GM12891 (cell line): ENCODE data around the gene KRR1.
A peak's percentile ranks its signal among the peaks of the same experiment; 100 is the strongest.

ENCODE experiments used
- DNase-seq: peaks from one replicate; pipeline ENCODE4 v3.0.0; 2011; ENCODE audit warnings: low spot score; ENCODE audit not compliant: insufficient read length
- FAIRE-seq: peaks from 2 replicates; lab custom pipeline; 2011; peaks lifted over from hg19 to GRCh38; lab: Jason Lieb, UNC
- PAX5 ChIP-seq: IDR thresholded peaks from 2 replicates; pipeline ENCODE4 v1.6.1; 2011; ENCODE audit warnings: low read length, moderate library complexity, mild to moderate bottlenecking; ENCODE audit not compliant: insufficient read depth, severe bottlenecking
- POLR2A ChIP-seq: IDR thresholded peaks from 2 replicates; pipeline ENCODE4 v1.6.1; 2011; ENCODE audit warnings: low read depth, low read length, control low read depth
- POLR2AphosphoS5 ChIP-seq: IDR thresholded peaks from 2 replicates; pipeline ENCODE4 v1.6.1; 2011; ENCODE audit warnings: low read depth, low read length, control low read depth
- POU2F2 ChIP-seq: IDR thresholded peaks from 2 replicates; pipeline ENCODE4 v1.6.1; 2011; ENCODE audit warnings: low read depth, mild to moderate bottlenecking, control low read depth, low read length, moderate library complexity
- SPI1 ChIP-seq: IDR thresholded peaks from 2 replicates; pipeline ENCODE4 v1.6.1; 2011; ENCODE audit warnings: low read depth, low read length, control low read depth
- TAF1 ChIP-seq: IDR thresholded peaks from 2 replicates; pipeline ENCODE4 v1.6.1; 2011; ENCODE audit warnings: low read depth, low read length, control low read depth

The KRR1 gene

GRCh38 chr12:75549989-75550388 is 38.6 kb upstream of the KRR1 start:
- no peak for TF ChIP-seq SPI1
- no peak for TF ChIP-seq POLR2A
- TF ChIP-seq PAX5, result no peak
- TF ChIP-seq POU2F2, result no peak
- TF ChIP-seq TAF1, result no peak
- FAIRE-seq, result no peak
- DNase-seq, result no peak

DNA sequence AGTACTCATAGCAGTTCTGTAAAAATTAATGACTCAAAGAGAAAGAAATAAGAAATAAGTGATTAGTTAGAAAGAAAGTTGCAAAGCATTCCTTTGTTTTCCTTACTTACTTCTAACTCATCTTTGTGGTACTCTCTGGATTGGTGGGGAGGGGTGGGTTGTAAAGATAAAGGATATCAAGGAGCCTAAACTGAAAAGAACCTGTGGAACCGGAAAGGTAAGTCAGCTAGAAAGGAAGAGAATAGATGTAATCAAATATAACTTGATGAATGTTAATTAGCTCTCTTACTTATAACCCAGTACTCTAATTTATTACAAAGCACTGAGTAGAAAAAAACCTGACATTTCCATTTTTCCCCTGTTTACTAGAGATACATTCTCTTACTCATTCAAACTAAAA is 37.5 kb upstream of the KRR1 start:
- no peak for TF ChIP-seq TAF1
- TF ChIP-seq SPI1, result no peak
- no peak for TF ChIP-seq POLR2A
- no peak for TF ChIP-seq PAX5
- no peak for TF ChIP-seq POLR2AphosphoS5
- TF ChIP-seq POU2F2, result no peak
- DNase-seq, result no peak
- FAIRE-seq, result no peak

DNA sequence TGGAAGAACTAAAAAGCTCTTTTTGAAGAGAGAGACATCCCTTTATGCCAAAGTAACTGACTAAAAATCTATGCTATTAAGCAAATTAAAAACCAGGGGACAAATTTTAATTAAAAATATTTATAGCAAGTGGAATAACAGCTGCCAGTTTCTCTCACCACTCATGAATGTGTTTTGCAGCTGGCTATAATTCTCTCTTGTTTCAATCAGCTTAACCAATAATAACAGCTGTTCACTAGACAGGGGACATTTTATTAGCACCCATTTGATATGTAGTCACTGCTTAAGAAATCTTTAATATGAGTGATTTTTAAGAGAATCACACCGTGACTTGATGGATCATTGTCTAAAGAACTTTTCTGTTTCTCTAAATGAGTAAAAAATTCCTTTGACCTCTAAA is 34.2 kb upstream of the KRR1 start:
- TF ChIP-seq POLR2AphosphoS5 (no peak), SPI1 (no peak), TAF1 (no peak), POU2F2 (no peak), POLR2A (no peak), PAX5 (no peak)
- FAIRE-seq (no peak), DNase-seq (no peak)

- no peak for TF ChIP-seq POU2F2
- TF ChIP-seq POLR2A, result no peak
- TF ChIP-seq POLR2AphosphoS5, result no peak
- no peak for TF ChIP-seq TAF1
- no peak for TF ChIP-seq SPI1
- no peak for TF ChIP-seq PAX5
- DNase-seq (no peak), FAIRE-seq (no peak)
Observed at GRCh38 chr12:75543529-75543928, 32.1 kb upstream of the KRR1 start.

GRCh38 chr12:75542942-75543341 is 31.5 kb upstream of the KRR1 start:
- DNase-seq, result no peak
- TF ChIP-seq SPI1 (no peak), PAX5 (no peak), TAF1 (no peak), POLR2A (no peak), POLR2AphosphoS5 (no peak), POU2F2 (no peak)
- no peak for FAIRE-seq

DNA sequence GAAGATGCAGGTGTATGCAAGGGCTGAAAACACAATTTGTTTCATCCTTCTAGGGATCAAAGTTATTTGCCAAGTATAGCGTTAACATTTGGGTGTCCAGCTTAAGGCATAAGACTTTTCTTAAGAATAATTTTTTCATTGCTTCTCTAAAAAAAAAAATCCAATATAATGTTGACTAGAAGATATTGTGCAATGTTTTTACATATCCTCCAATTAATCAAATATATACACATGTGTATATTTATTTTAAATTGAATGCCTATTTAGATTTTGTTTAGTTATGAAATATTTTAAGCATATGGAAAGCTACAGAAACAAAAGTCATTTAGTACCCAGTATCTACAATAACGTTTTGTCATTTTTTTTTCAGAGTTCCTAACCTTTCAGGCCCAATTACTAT is 28.5 kb upstream of the KRR1 start:
- DNase-seq, result no peak
- TF ChIP-seq PAX5 (no peak), POLR2A (no peak)
- no peak for FAIRE-seq

DNA sequence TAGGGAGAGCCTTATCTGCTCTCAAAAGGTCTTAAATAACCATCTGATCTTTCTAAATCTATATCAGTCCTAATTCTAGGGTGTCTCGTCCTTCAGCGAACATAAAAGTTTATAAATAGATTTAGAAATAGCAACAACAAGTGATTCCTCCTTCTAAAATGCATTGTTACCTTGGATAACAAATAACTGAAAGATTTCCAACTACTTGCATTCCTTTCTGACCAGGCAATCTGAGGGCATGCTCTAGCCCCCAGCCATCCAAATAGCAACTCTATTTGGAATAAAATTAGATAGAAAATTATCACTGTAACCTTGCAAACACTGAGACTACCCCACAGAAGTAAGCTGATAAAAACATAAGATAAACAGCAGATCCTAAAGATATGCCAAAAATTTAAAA is 21.8 kb upstream of the KRR1 start:
- DNase-seq (no peak), FAIRE-seq (no peak)
- no peak for TF ChIP-seq POLR2A
- TF ChIP-seq POLR2AphosphoS5, result no peak
- TF ChIP-seq PAX5, result no peak
- TF ChIP-seq POU2F2, result no peak
- TF ChIP-seq TAF1, result no peak

GRCh38 chr12:75529826-75530225 is 18.4 kb upstream of the KRR1 start:
- no peak for DNase-seq
- peak; percentile 16 for FAIRE-seq
- TF ChIP-seq POLR2AphosphoS5, result no peak
- no peak for TF ChIP-seq PAX5
- TF ChIP-seq SPI1, result no peak
- no peak for TF ChIP-seq POU2F2
- TF ChIP-seq TAF1, result no peak
- no peak for TF ChIP-seq POLR2A

GRCh38 chr12:75529316-75529715 is 17.9 kb upstream of the KRR1 start:
- TF ChIP-seq SPI1, result no peak
- TF ChIP-seq POLR2AphosphoS5, result no peak
- TF ChIP-seq TAF1, result no peak
- no peak for TF ChIP-seq POU2F2
- no peak for TF ChIP-seq POLR2A
- TF ChIP-seq PAX5, result no peak
- DNase-seq, result no peak
- FAIRE-seq, result no peak

GRCh38 chr12:75528692-75529091 is 17.3 kb upstream of the KRR1 start:
- no peak for DNase-seq
- FAIRE-seq, result no peak
- TF ChIP-seq POLR2AphosphoS5 (no peak), PAX5 (no peak), SPI1 (no peak), POU2F2 (no peak), TAF1 (no peak), POLR2A (no peak)
